ENCODE results near the gene BBS2. TPM values are rescaled to one million over a fixed set of nuclear protein-coding genes. Genes with fewer than 3 reads are reported as not detected.

The BBS2 gene
- total and polyA plus RNA-seq, 8 donors, result 10.0 to 50.4 (median 16.2) TPM

GRCh38 chr16:56515665-56516064 lies 4.2 kb downstream of the BBS2 start:
- no peaks in the 10 kb centered on the region for H3K36me3 ChIP-seq
- no peak for DNase-seq
- intact Hi-C loops (cut with DNase I), result no loop called here
- no peak overlapping the region for H3K27ac ChIP-seq
- no peak for FAIRE-seq
- 72 to 82% methylated on average over 6 of the region's 6 CpGs for WGBS, 2 donors
- H3K9me3 ChIP-seq, result no peaks in the 10 kb centered on the region
- H3K27me3 ChIP-seq, result no peaks in the 10 kb centered on the region
- H3K4me1 ChIP-seq, result no peaks in the 10 kb centered on the region
- TF ChIP-seq, protein P1, sequence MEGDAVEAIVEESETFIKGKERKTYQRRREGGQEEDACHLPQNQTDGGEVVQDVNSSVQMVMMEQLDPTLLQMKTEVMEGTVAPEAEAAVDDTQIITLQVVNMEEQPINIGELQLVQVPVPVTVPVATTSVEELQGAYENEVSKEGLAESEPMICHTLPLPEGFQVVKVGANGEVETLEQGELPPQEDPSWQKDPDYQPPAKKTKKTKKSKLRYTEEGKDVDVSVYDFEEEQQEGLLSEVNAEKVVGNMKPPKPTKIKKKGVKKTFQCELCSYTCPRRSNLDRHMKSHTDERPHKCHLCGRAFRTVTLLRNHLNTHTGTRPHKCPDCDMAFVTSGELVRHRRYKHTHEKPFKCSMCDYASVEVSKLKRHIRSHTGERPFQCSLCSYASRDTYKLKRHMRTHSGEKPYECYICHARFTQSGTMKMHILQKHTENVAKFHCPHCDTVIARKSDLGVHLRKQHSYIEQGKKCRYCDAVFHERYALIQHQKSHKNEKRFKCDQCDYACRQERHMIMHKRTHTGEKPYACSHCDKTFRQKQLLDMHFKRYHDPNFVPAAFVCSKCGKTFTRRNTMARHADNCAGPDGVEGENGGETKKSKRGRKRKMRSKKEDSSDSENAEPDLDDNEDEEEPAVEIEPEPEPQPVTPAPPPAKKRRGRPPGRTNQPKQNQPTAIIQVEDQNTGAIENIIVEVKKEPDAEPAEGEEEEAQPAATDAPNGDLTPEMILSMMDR (IDR thresholded peaks at IDR 0.05), result no peak
- H3K4me3 ChIP-seq, result no peak overlapping the region
- no peak for ATAC-seq

DNA sequence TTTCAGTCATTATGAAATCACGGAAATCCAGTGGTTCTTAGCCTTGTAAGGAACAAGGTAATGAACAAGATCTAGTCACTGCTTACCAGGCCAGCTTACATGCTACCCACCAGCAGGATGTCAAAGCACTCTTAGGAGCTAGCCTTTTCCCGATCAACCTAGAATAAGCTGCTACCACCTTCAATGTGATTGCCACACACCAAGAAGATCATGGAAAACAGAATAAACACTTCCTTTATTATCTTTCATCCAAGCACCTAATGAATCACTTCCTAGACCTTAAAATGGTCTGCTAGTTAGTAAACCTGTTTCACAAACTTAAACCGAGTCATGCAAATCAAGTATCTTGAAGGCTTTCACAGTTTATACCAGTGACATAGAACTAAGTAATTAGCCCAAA lies 5.0 kb downstream of the BBS2 start:
- DNase-seq (no peak), ATAC-seq (no peak), FAIRE-seq (no peak)
- Histone ChIP-seq H3K4me1 (no peaks in the 10 kb centered on the region), H3K27ac (no peak overlapping the region), H3K4me3 (no peak overlapping the region), H3K27me3 (no peaks in the 10 kb centered on the region), H3K9me3 (no peaks in the 10 kb centered on the region), H3K36me3 (peaks cover 0 to 6% (median 0%) of the 10 kb centered on the region in 3 donors)
- TF ChIP-seq, protein P1 (IDR thresholded peaks at IDR 0.05), result no peak
- 70 to 77% methylated on average over 3 of the region's 3 CpGs for WGBS, 2 donors
- intact Hi-C loops (cut with DNase I), result no loop called here

- FAIRE-seq, result no peak
- Histone ChIP-seq H3K4me3 (no peak overlapping the region), H3K36me3 (peaks cover 0 to 11% (median 7%) of the 10 kb centered on the region in 3 donors), H3K4me1 (no peaks in the 10 kb centered on the region), H3K9me3 (no peaks in the 10 kb centered on the region), H3K27me3 (no peaks in the 10 kb centered on the region), H3K27ac (no peak overlapping the region)
- TF ChIP-seq, protein P1 (IDR thresholded peaks at IDR 0.05), result peak in 3 of 4 donors; percentile 26 to 64 (median 40)
- intact Hi-C loops (cut with DNase I), result no loop called here
- WGBS, 2 donors, result 13 to 14% methylated on average over 3 of the region's 3 CpGs
- ATAC-seq, result peak; percentile 78 to 96 (median 92)
- DNase-seq, result peak in 3 of 6 donors; percentile 33 to 53 (median 36)
Measured at GRCh38 chr16:56513972-56514371, 5.9 kb downstream of the BBS2 start.

DNA sequence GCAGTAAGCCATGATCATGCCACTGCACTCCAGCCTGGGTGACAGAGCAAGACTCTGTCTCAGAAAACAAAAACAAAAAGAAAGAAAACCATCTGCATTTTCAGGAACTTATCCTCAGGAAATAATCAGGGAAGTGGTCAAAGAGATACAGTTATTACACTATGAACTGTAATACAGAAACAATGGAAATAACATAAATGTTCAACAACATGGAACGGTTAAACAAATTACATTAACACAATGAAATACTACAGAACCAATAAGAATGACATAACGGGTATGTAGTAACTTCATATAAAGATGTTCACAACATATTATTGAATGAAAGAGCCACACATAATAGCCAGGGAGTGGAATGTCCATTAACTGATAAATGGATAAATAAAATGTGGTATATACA lies 6.7 kb downstream of the BBS2 start:
- FAIRE-seq (no peak), ATAC-seq (no peak), DNase-seq (no peak)
- TF ChIP-seq, protein P1 (IDR thresholded peaks at IDR 0.05), result no peak
- intact Hi-C loops (cut with DNase I), result no loop called here
- no peak overlapping the region for H3K27ac ChIP-seq
- 91 to 97% methylated on average over 2 of the region's 2 CpGs for WGBS, 2 donors
- H3K27me3 ChIP-seq, result no peaks in the 10 kb centered on the region
- no peaks in the 10 kb centered on the region for H3K9me3 ChIP-seq
- no peak overlapping the region for H3K4me3 ChIP-seq
- peaks cover 0 to 11% (median 7%) of the 10 kb centered on the region in 3 donors for H3K36me3 ChIP-seq
- no peaks in the 10 kb centered on the region for H3K4me1 ChIP-seq

GRCh38 chr16:56512025-56512424 lies 7.8 kb downstream of the BBS2 start:
- TF ChIP-seq, protein P1 (IDR thresholded peaks at IDR 0.05), result no peak
- H3K27me3 ChIP-seq, result no peaks in the 10 kb centered on the region
- intact Hi-C loops (cut with DNase I), result no loop called here
- H3K4me1 ChIP-seq, result no peaks in the 10 kb centered on the region
- no peak overlapping the region for H3K27ac ChIP-seq
- DNase-seq, result no peak
- WGBS, 2 donors, result 97 to 98% methylated on average over 1 of the region's 1 CpG
- FAIRE-seq, result no peak
- no peak overlapping the region for H3K4me3 ChIP-seq
- ATAC-seq, result no peak
- H3K9me3 ChIP-seq, result no peaks in the 10 kb centered on the region
- peaks cover 0 to 12% (median 7%) of the 10 kb centered on the region in 3 donors for H3K36me3 ChIP-seq
